Lower lobe of right lung (tissue), 2 donors: ENCODE data around the gene MAX. TPM values are rescaled to one million over a fixed set of nuclear protein-coding genes. Genes with fewer than 3 reads are reported as not detected.

Source experiments
- ATAC-seq, 2 donors: fragments of 200-7000 bp; cut with Tn5 transposase; one replicate each; pipeline ENCODE4 v1.9.1; 2020 to 2022; ENCODE audit warnings: mild to moderate bottlenecking in 2 of 2, moderate library complexity in 2 of 2
- DNase-seq: peaks from one replicate; pipeline ENCODE4 v3.0.0-alpha.2; 2020
- H3K27ac ChIP-seq: fragments of 200-600 bp; one replicate; pipeline ENCODE4 v1.8.0; 2022
- H3K27me3 ChIP-seq: fragments of 200-600 bp; one replicate; pipeline ENCODE4 v1.8.0; 2022; ENCODE audit warnings: low read depth
- H3K36me3 ChIP-seq: fragments of 200-600 bp; one replicate; pipeline ENCODE4 v1.8.0; 2022; ENCODE audit warnings: mild to moderate bottlenecking
- H3K4me1 ChIP-seq: fragments of 200-600 bp; one replicate; pipeline ENCODE4 v1.8.0; 2022
- H3K4me3 ChIP-seq: fragments of 200-600 bp; one replicate; pipeline ENCODE4 v1.8.0; 2022; ENCODE audit warnings: mild to moderate bottlenecking
- H3K9me3 ChIP-seq: fragments of 200-600 bp; one replicate; pipeline ENCODE4 v1.8.0; 2022
- CTCF ChIP-seq: fragments of 200-600 bp; IDR thresholded peaks from one replicate; pipeline ENCODE4 v1.8.0; 2022; ENCODE audit warnings: antibody characterized with exemption, mild to moderate bottlenecking
- intact Hi-C: fragments of 100-400 bp; cut with DNase I; formaldehyde crosslinking; loops from one replicate; pipeline ENCODE4 v1.11.0; 2022
- total RNA-seq: library from RNA; stranded (reverse); fragmentation: NEBNext Ultra II Directional; extraction: Animal tissue kit (Norgen Biotek cat#: 25700); gene quantifications from one replicate; pipeline ENCODE4 v1.2.1, GENCODE V29; 2021
- donor health status: DM: no; HTN: yes; CAD: no; lungs with severe emphysema.

Gene MAX
- total RNA-seq, 1 donor from 2014 or later: 105 TPM

GRCh38 chr14:65074449-65075150 is 27.7 kb downstream of the MAX start:
- DNase-seq: no peak
- Histone ChIP-seq H3K4me1 (peaks cover 48% of the 10 kb centered on the region), H3K27me3 (no peaks in the 10 kb centered on the region), H3K9me3 (no peaks in the 10 kb centered on the region), H3K27ac (peak overlapping the region; percentile 16), H3K36me3 (peaks cover 69% of the 10 kb centered on the region), H3K4me3 (no peak overlapping the region)
- intact Hi-C loops: no loop called here
- no peak for TF ChIP-seq CTCF
- ATAC-seq: peak in 1 of 2 donors; percentile 23

- Histone ChIP-seq H3K4me1 (peaks cover 42% of the 10 kb centered on the region), H3K27me3 (no peaks in the 10 kb centered on the region), H3K4me3 (no peak overlapping the region), H3K27ac (peak overlapping the region; percentile 16), H3K36me3 (peaks cover 68% of the 10 kb centered on the region), H3K9me3 (no peaks in the 10 kb centered on the region)
- intact Hi-C loops: no loop called here
- no peak for TF ChIP-seq CTCF
- DNase-seq (no peak), ATAC-seq (no peak)
These were observed 28.6 kb downstream of the MAX start for GRCh38 chr14:65073605-65074201.

GRCh38 chr14:65072937-65073336 is 29.4 kb downstream of the MAX start:
- Histone ChIP-seq H3K36me3 (peaks cover 67% of the 10 kb centered on the region), H3K27ac (no peak overlapping the region), H3K4me3 (no peak overlapping the region), H3K4me1 (peaks cover 38% of the 10 kb centered on the region), H3K9me3 (no peaks in the 10 kb centered on the region), H3K27me3 (no peaks in the 10 kb centered on the region)
- ATAC-seq: no peak
- TF ChIP-seq CTCF: no peak
- DNase-seq: no peak
- intact Hi-C loops: no loop called here

- peaks cover 38% of the 10 kb centered on the region for H3K4me1 ChIP-seq
These were observed 30.1 kb downstream of the MAX start for GRCh38 chr14:65072256-65072655.

GRCh38 chr14:65071544-65071943 is 30.8 kb downstream of the MAX start:
- ATAC-seq (no peak), DNase-seq (no peak)
- Histone ChIP-seq H3K9me3 (no peaks in the 10 kb centered on the region), H3K27me3 (no peaks in the 10 kb centered on the region), H3K27ac (no peak overlapping the region), H3K36me3 (peaks cover 58% of the 10 kb centered on the region), H3K4me1 (peaks cover 38% of the 10 kb centered on the region), H3K4me3 (no peak overlapping the region)
- intact Hi-C loops: no loop called here
- no peak for TF ChIP-seq CTCF

More at GRCh38 chr14:65072256-65072655, 30.1 kb downstream of the MAX start:
- Histone ChIP-seq H3K36me3 (peaks cover 61% of the 10 kb centered on the region), H3K27ac (no peak overlapping the region), H3K27me3 (no peaks in the 10 kb centered on the region), H3K4me3 (no peak overlapping the region), H3K9me3 (no peaks in the 10 kb centered on the region)
- intact Hi-C loops: no loop called here
- no peak for ATAC-seq
- DNase-seq: no peak
- no peak for TF ChIP-seq CTCF
